GM11168 (cell line): ENCODE data around the gene ALDOA.

Experiments
- in situ Hi-C: fragments of 300-500 bp; cut with MboI; formaldehyde crosslinking; loops from one replicate; pipeline ENCODE4 v1.12.0; 2022; ENCODE audit warnings: low sequenced_read_pairs; ENCODE audit not compliant: unreplicated experiment

Gene ALDOA

GRCh38 chr16:30068333-30068732 is 2.8 kb downstream of the ALDOA start:
- in situ Hi-C loops: no loop called here

GRCh38 chr16:30068750-30069610 is 3.4 kb downstream of the ALDOA start:
- in situ Hi-C loops: no loop called here

- in situ Hi-C loops: no loop called here
Observed at GRCh38 chr16:30069611-30070462, 4.3 kb downstream of the ALDOA start.

GRCh38 chr16:30070490-30070889 is 4.9 kb downstream of the ALDOA start:
- in situ Hi-C loops: no loop called here

GRCh38 chr16:30075503-30076275 is 10.1 kb downstream of the ALDOA start, which contains the start of gene PPP4C:
TSS of gene PPP4C (plus strand) at chr16:30075994. CDS start at chr16:30076378, 384 bp downstream.
- in situ Hi-C loops: no loop called here

- in situ Hi-C loops: no loop called here
Observed at GRCh38 chr16:30076276-30076791, 10.8 kb downstream of the ALDOA start.

GRCh38 chr16:30077656-30078055 is 12.1 kb downstream of the ALDOA start:
- in situ Hi-C loops: no loop called here

- in situ Hi-C loops: no loop called here
Observed at GRCh38 chr16:30078744-30079143, 13.2 kb downstream of the ALDOA start.

- in situ Hi-C loops: no loop called here
Observed at GRCh38 chr16:30079480-30079879, 13.9 kb downstream of the ALDOA start.

GRCh38 chr16:30082545-30083090 is 17.1 kb downstream of the ALDOA start:
- in situ Hi-C loops: no loop called here

- in situ Hi-C loops: no loop called here
Observed at GRCh38 chr16:30083216-30084055, 17.9 kb downstream of the ALDOA start.

- in situ Hi-C loops: no loop called here
Observed at GRCh38 chr16:30084096-30084815, 18.7 kb downstream of the ALDOA start.

- in situ Hi-C loops: no loop called here
Observed at GRCh38 chr16:30084816-30085159, 19.2 kb downstream of the ALDOA start.

GRCh38 chr16:30085247-30085646 is 19.7 kb downstream of the ALDOA start:
- in situ Hi-C loops: no loop called here

- in situ Hi-C loops: no loop called here
Observed at GRCh38 chr16:30085820-30086219, 20.3 kb downstream of the ALDOA start.

- in situ Hi-C loops: no loop called here
Observed at GRCh38 chr16:30086291-30087140, 21.0 kb downstream of the ALDOA start.

- in situ Hi-C loops: no loop called here
Observed at GRCh38 chr16:30087181-30087898, 21.8 kb downstream of the ALDOA start.
